Stimulated activated CD8-positive, alpha-beta memory T cell treated with anti-CD3 and anti-CD28 coated beads, Interleukin-7, amount 100 ng/mL, for 1 hour (primary cell): Measurements from ENCODE around the gene CHCHD1.
"Not testable (repeated sequence)": the region's sequence is repeated elsewhere in the genome, so short reads cannot be mapped to it uniquely, and the experiment has no call there.

Experiments used
- DNase-seq, 2 donors: peaks; one replicate each; pipeline ENCODE4 v3.0.0-alpha.2; 2020; ENCODE audit warnings: low read depth in 2 of 2

Gene CHCHD1

GRCh38 chr10:73810735-73811465 lies 29.1 kb downstream of the CHCHD1 start:
- peak; percentile 18 to 22 for DNase-seq

GRCh38 chr10:73812657-73813056 lies 30.8 kb downstream of the CHCHD1 start:
- no peak for DNase-seq

GRCh38 chr10:73813333-73813732 lies 31.5 kb downstream of the CHCHD1 start:
- DNase-seq = no peak

GRCh38 chr10:73814276-73814895 lies 32.5 kb downstream of the CHCHD1 start:
- no peak for DNase-seq

GRCh38 chr10:73814896-73815718 lies 33.3 kb downstream of the CHCHD1 start:
- DNase-seq = no peak

GRCh38 chr10:73815719-73816030 lies 33.8 kb downstream of the CHCHD1 start:
- DNase-seq = no peak

- no peak for DNase-seq
Measured at GRCh38 chr10:73816917-73817729, 35.3 kb downstream of the CHCHD1 start.

- DNase-seq = no peak
Measured at GRCh38 chr10:73817826-73818225, 36.0 kb downstream of the CHCHD1 start.

- no peak for DNase-seq
Measured at GRCh38 chr10:73818402-73818801, 36.6 kb downstream of the CHCHD1 start.

GRCh38 chr10:73819081-73819480 lies 37.2 kb downstream of the CHCHD1 start:
- DNase-seq = no peak

GRCh38 chr10:73819513-73820093 lies 37.8 kb downstream of the CHCHD1 start:
- no peak for DNase-seq

- no peak for DNase-seq
Measured at GRCh38 chr10:73823391-73823790, 41.5 kb downstream of the CHCHD1 start.

GRCh38 chr10:73824146-73824725 lies 42.4 kb downstream of the CHCHD1 start:
- DNase-seq = no peak

GRCh38 chr10:73827346-73828089 lies 45.7 kb downstream of the CHCHD1 start:
- DNase-seq = no peak

- no peak for DNase-seq
Measured at GRCh38 chr10:73828161-73828560, 46.3 kb downstream of the CHCHD1 start.

- not testable (repeated sequence) for DNase-seq
Measured at GRCh38 chr10:73829090-73829489, 47.2 kb downstream of the CHCHD1 start.
